Testis (tissue), 2 donors: ENCODE results near the gene GLMP.

Experiments used
- POLR2A ChIP-seq: fragments of 450-650 bp; IDR thresholded peaks from one replicate; pipeline ENCODE4 v1.6.1; 2017; ENCODE audit warnings: antibody characterized with exemption, mild to moderate bottlenecking, moderate library complexity
- TF ChIP-seq, protein P1 (sequence below), 3 experiments: fragments of 450-650 bp in 2 of 3; fragments of 200-600 bp in 1 of 3; sonication (generic) in 1 of 3; IDR thresholded peaks; one replicate each; pipeline ENCODE4 v1.5.1; 2016 to 2019; ENCODE audit warnings: antibody characterized with exemption in 3 of 3, mild to moderate bottlenecking in 2 of 3, moderate library complexity in 1 of 3

DNA sequence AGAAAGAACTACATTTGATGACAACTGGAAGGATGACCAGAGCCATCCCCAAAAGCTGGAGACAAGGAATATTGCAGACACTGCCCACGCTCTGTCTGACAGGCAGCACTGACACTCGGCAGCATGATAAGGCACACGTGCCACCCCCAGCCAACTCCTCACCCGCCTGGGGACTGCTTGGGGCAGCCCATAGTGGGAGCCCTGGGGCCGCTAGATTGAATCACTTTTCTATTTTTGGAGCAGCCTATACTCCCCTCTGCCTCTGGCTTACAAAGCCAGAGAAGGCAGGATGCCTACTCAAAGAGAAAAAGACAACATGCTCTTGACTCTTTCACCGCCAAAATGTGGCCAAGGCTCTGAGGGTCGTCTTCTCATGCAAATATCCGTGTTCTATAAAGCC lies 14.2 kb downstream of the GLMP start:
- TF ChIP-seq, protein P1, sequence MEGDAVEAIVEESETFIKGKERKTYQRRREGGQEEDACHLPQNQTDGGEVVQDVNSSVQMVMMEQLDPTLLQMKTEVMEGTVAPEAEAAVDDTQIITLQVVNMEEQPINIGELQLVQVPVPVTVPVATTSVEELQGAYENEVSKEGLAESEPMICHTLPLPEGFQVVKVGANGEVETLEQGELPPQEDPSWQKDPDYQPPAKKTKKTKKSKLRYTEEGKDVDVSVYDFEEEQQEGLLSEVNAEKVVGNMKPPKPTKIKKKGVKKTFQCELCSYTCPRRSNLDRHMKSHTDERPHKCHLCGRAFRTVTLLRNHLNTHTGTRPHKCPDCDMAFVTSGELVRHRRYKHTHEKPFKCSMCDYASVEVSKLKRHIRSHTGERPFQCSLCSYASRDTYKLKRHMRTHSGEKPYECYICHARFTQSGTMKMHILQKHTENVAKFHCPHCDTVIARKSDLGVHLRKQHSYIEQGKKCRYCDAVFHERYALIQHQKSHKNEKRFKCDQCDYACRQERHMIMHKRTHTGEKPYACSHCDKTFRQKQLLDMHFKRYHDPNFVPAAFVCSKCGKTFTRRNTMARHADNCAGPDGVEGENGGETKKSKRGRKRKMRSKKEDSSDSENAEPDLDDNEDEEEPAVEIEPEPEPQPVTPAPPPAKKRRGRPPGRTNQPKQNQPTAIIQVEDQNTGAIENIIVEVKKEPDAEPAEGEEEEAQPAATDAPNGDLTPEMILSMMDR (IDR thresholded peaks at IDR 0.05) = no peak
- no peak for TF ChIP-seq POLR2A
